Calu3 (cell line): Measurements from ENCODE around the gene SNRNP35. TPM values are rescaled to one million over a fixed set of nuclear protein-coding genes. Genes with fewer than 3 reads are reported as not detected.

Experiments used
- BruUV-seq: library from RNA; stranded (reverse); fragments of 400-500 nt; replicated peaks from 2 replicates; lab custom pipeline; 2021; lab: Mats Ljungman, UMichigan
- CTCF ChIA-PET: fragments of 300-600 bp; sonication (Branson Sonifier 250); formaldehyde crosslinking; loops from one replicate; lab custom pipeline; 2022; ENCODE audit warnings: antibody characterized with exemption; lab: Charles Lee
- DNase-seq: peaks from one replicate; pipeline ENCODE4 v3.0.0; 2022
- H3K27ac Mint-ChIP-seq: one replicate; pipeline ENCODE4 v1.8.0; 2022; ENCODE audit warnings: mixed read lengths; ENCODE audit not compliant: unreplicated experiment
- H3K27me3 Mint-ChIP-seq: one replicate; pipeline ENCODE4 v1.8.0; 2022; ENCODE audit warnings: mixed read lengths; ENCODE audit not compliant: unreplicated experiment
- H3K36me3 Mint-ChIP-seq: one replicate; pipeline ENCODE4 v1.8.0; 2022; ENCODE audit warnings: mild to moderate bottlenecking, moderate library complexity, mixed read lengths; ENCODE audit not compliant: insufficient read depth, unreplicated experiment
- H3K4me1 Mint-ChIP-seq: one replicate; pipeline ENCODE4 v1.8.0; 2022; ENCODE audit warnings: mild to moderate bottlenecking, low read depth, mixed read lengths; ENCODE audit not compliant: unreplicated experiment
- H3K4me3 Mint-ChIP-seq: one replicate; pipeline ENCODE4 v1.8.0; 2022; ENCODE audit warnings: mild to moderate bottlenecking, low read depth, moderate library complexity, mixed read lengths; ENCODE audit not compliant: unreplicated experiment
- H3K9me3 Mint-ChIP-seq: one replicate; pipeline ENCODE4 v1.8.0; 2022; ENCODE audit warnings: low read depth, mixed read lengths; ENCODE audit not compliant: unreplicated experiment
- CTCF ChIP-seq: fragments of 200-600 bp; IDR thresholded peaks from one replicate; pipeline ENCODE4 v1.8.0; 2022; ENCODE audit warnings: antibody characterized with exemption; ENCODE audit not compliant: unreplicated experiment
- intact Hi-C: fragments of 100-400 bp; cut with micrococcal nuclease; formaldehyde crosslinking; loops from one replicate; pipeline ENCODE4 v1.10.0; 2022; ENCODE audit not compliant: unreplicated experiment
- total RNA-seq: library from RNA; stranded (reverse); gene quantifications from 2 replicates; pipeline ENCODE4 v1.2.3, GENCODE V29; 2022

SNRNP35 gene
- total RNA-seq, 1 experiment from 2014 or later = 34.9 TPM

- Mint-ChIP-seq H3K27me3 (no peaks in the 10 kb centered on the region), H3K4me1 (peaks cover 8% of the 10 kb centered on the region), H3K4me3 (no peak overlapping the region), H3K27ac (no peak overlapping the region), H3K36me3 (peaks cover 20% of the 10 kb centered on the region), H3K9me3 (no peaks in the 10 kb centered on the region)
- CTCF ChIA-PET = no interaction called here
- DNase-seq = no peak
- no peak for TF ChIP-seq CTCF
- TSS peak; percentile 15 for BruUV-seq
- intact Hi-C loops = no loop called here
Measured at GRCh38 chr12:123433615-123434014, 24.3 kb upstream of the SNRNP35 start.

DNA sequence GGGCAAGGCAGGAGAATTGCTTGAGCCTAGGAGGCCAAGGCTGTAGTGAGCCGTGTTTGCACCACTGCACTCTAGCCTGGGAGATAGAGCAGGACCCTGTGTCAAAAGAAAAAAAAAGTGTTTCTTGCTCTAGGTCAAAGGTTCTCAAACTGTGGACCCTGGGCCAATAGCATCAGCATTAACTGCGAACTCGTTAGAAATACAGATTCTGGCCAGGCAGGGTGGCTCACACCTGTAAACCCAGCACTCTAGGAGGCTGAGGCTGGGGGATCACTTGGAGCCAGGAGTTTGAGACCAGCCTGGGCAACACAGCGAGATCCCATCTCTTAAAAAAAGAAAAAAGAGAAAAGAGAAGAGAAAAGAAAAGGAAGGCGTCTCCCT, 22.3 kb upstream of the SNRNP35 start:
- CTCF ChIA-PET = interaction anchor here (0.5 kb wide), 1 partner anchor 16 kb away, joined by 6 read pairs; no protein-coding TSS in a partner anchor
- no TSS peak for BruUV-seq
- intact Hi-C loops = no loop called here
- peaks cover 20% of the 10 kb centered on the region for H3K36me3 Mint-ChIP-seq
- peak overlapping the region; percentile 90 for H3K4me3 Mint-ChIP-seq
- H3K27me3 Mint-ChIP-seq = no peaks in the 10 kb centered on the region
- no peak for DNase-seq
- H3K27ac Mint-ChIP-seq = peak overlapping the region; percentile 66
- no peaks in the 10 kb centered on the region for H3K9me3 Mint-ChIP-seq
- H3K4me1 Mint-ChIP-seq = peaks cover 8% of the 10 kb centered on the region
- no peak for TF ChIP-seq CTCF

DNA sequence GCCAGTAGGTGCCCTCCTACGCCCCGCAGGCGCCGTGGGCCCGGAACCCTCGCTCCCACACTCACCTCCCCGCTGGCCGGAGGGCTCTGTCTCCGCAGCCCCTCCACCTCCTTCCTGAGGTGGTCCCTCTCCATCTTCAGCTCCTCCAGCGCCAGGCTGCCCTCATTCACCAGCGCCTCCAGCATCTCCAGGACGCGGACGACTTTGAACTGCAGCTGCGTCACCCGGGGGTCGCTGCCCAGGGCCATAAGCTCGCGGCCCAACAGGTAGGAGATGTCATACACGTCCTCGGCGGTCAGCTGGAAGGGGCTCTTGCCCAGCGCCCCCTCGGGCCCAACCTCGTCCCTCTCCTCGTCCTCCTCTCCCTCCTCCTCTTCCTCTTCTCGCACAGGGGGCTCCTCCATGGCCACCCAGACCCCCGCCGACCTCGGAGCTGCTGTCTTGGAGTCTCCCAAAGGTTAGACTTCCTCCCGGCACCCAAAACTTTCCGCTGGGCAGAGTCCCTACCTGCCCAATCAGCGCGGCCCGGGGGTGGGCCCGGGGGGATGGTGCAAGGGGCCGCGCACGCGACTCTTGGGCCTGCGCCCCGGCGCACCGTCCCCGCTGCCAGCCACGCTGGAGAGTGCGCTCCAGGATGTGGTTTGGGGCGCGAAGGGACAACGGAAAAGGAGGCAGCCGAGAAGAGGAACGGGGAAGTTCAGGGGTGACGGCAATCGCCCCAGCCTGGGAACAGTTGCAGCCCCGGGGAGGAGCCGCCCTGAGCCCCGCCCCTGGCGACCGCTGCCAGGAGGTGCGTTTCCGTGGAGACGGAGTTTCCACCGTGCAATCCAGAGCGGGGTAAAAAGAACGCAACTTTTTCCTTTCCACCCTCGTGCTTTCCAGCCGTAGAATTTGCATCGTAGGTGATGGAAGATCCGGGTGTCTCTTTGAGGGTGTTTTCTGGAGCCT, 21.6 kb upstream of the SNRNP35 start, which contains the start of gene RILPL2:
Gene RILPL2 (minus strand): TSS at position 668 of the 948 bp plus-strand sequence. CDS start 264 bp downstream, at position 404.
- Mint-ChIP-seq H3K36me3 (peaks cover 20% of the 10 kb centered on the region), H3K27me3 (no peaks in the 10 kb centered on the region), H3K4me3 (peak within 1 kb of the TSS; percentile 90), H3K27ac (peak within 1 kb of the TSS; percentile 66), H3K9me3 (no peaks in the 10 kb centered on the region), H3K4me1 (peaks cover 8% of the 10 kb centered on the region)
- BruUV-seq = no TSS peak
- intact Hi-C loops = no loop called here
- CTCF ChIA-PET = interaction anchor here (0.5 kb wide), 1 partner anchor 16 kb away, joined by 6 read pairs; no protein-coding TSS in a partner anchor
- TF ChIP-seq CTCF = no peak
- DNase-seq = peak; percentile 93

DNA sequence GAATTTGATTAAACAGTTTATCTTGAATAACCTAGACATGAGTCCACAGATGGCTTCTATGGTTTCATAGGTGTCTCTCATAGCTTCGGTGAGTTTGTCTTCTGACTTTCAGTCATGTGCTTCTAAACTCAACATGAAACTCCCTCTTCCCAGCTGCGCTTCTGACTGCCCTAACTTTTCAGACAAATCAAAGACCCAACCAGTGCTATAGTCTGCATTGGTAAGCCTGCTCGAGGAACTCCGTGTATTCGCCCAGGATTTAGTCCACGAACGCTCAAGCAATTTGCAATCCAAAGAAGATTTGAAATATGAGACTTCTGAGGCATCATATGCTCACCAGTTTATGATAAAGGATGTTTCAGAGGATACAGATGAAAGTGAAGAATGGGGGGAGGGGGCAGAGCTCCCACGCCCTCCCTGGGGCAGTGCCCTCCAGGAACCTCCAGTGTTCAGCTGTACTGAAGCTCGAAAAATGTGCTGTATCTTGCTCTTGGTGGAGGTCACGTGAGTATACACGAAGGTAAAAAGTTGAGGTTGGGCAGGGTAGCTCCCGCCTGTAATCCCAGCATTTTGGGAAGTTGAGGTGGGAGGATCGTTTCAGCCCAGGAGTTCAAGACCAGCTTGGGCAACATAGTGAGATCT, 16.3 kb upstream of the SNRNP35 start:
- CTCF ChIA-PET = no interaction called here
- intact Hi-C loops = no loop called here
- no peaks in the 10 kb centered on the region for H3K9me3 Mint-ChIP-seq
- no peak for TF ChIP-seq CTCF
- DNase-seq = no peak
- BruUV-seq = no TSS peak
- H3K27ac Mint-ChIP-seq = no peak overlapping the region
- peaks cover 11% of the 10 kb centered on the region for H3K36me3 Mint-ChIP-seq
- H3K4me1 Mint-ChIP-seq = peaks cover 7% of the 10 kb centered on the region
- no peaks in the 10 kb centered on the region for H3K27me3 Mint-ChIP-seq
- H3K4me3 Mint-ChIP-seq = no peak overlapping the region
